ENCODE data around the gene PRPF6. TPM values are rescaled to one million over a fixed set of nuclear protein-coding genes. Genes with fewer than 3 reads are reported as not detected.

PRPF6 gene
- total RNA-seq, 4 donors from 2014 or later, result 39.3 to 68.4 (median 47.7) TPM

- TF ChIP-seq CTCF (IDR thresholded peaks at IDR 0.05 in 4 of 5, conservative IDR thresholded peaks at IDR 0.05 in 1 of 5), result peak in 1 of 5 experiments; percentile 7
- TF ChIP-seq POLR2A (IDR thresholded peaks at IDR 0.05), result peak; percentile 90 to 93
- in situ Hi-C loops (cut with MboI; ENCODE audit: low sequenced_read_pairs in 4 of 4) (no loop called here), intact Hi-C loops (cut with DNase I; ENCODE audit: low total_unique reads) (loop anchor here (5.0 kb wide), 1 partner anchor 106 kb away; the partner anchor contains the start of gene TCEA2)
- Histone ChIP-seq H3K27ac (peak within 1 kb of the TSS; percentile 92 to 98 (median 96)), H3K4me3 (peak within 1 kb of the TSS; percentile 76 to 99 (median 86)), H3K36me3 (peaks cover 0 to 8% of the 10 kb centered on the region in 2 donors), H3K9me3 (no peaks in the 10 kb centered on the region), H3K27me3 (no peaks in the 10 kb centered on the region), H3K4me1 (peaks cover 34 to 59% of the 10 kb centered on the region in 2 donors)
- ATAC-seq (peak; percentile 72), DNase-seq (peak; percentile 85 to 91)
These were observed 24.9 kb upstream of the PRPF6 start, which contains the start of gene UCKL1 for GRCh38 chr20:63955827-63956663. UCKL1 (minus strand) TSS chr20:63956416; CDS start chr20:63956372, 44 bp downstream.

- TF ChIP-seq CTCF (IDR thresholded peaks at IDR 0.05 in 4 of 5, conservative IDR thresholded peaks at IDR 0.05 in 1 of 5), result no peak
- TF ChIP-seq POLR2A (IDR thresholded peaks at IDR 0.05), result no peak
- peaks cover 28 to 53% of the 10 kb centered on the region in 2 donors for H3K4me1 ChIP-seq
- H3K36me3 ChIP-seq, result peaks cover 0 to 13% of the 10 kb centered on the region in 2 donors
- in situ Hi-C loops (cut with MboI; ENCODE audit: low sequenced_read_pairs in 4 of 4), result no loop called here
- ATAC-seq, result peak in 1 of 2 donors; percentile 12
- no peak for DNase-seq
- H3K27ac ChIP-seq, result peak overlapping the region; percentile 81 to 98 (median 87)
- H3K9me3 ChIP-seq, result no peaks in the 10 kb centered on the region
- peak overlapping the region; percentile 70 to 99 (median 74) for H3K4me3 ChIP-seq
- H3K27me3 ChIP-seq, result no peaks in the 10 kb centered on the region
- intact Hi-C loops (cut with DNase I; ENCODE audit: low total_unique reads), result loop anchor here (5.0 kb wide), 1 partner anchor 106 kb away; the partner anchor contains the start of gene TCEA2
These were observed 24.3 kb upstream of the PRPF6 start for GRCh38 chr20:63956664-63957003.

- intact Hi-C loops (cut with DNase I; ENCODE audit: low total_unique reads), result loop anchor here (5.0 kb wide), 1 partner anchor 105 kb away; the partner anchor contains the start of gene TCEA2
- peak; percentile 72 to 75 for DNase-seq
- TF ChIP-seq CTCF (IDR thresholded peaks at IDR 0.05 in 4 of 5, conservative IDR thresholded peaks at IDR 0.05 in 1 of 5) (no peak), POLR2A (IDR thresholded peaks at IDR 0.05) (peak; percentile 74 to 88)
These were observed 23.8 kb upstream of the PRPF6 start for GRCh38 chr20:63957004-63957689.

GRCh38 chr20:63957690-63958441, 23.1 kb upstream of the PRPF6 start:
- in situ Hi-C loops (cut with MboI; ENCODE audit: low sequenced_read_pairs in 4 of 4), result no loop called here
- H3K27ac ChIP-seq, result peak overlapping the region; percentile 81 to 98 (median 87)
- H3K9me3 ChIP-seq, result no peaks in the 10 kb centered on the region
- ATAC-seq (no peak), DNase-seq (no peak)
- H3K4me3 ChIP-seq, result peak overlapping the region in 1 of 4 donors; percentile 76
- no peak for TF ChIP-seq POLR2A (IDR thresholded peaks at IDR 0.05)
- no peak for TF ChIP-seq CTCF (IDR thresholded peaks at IDR 0.05 in 4 of 5, conservative IDR thresholded peaks at IDR 0.05 in 1 of 5)
- peaks cover 17 to 41% of the 10 kb centered on the region in 2 donors for H3K4me1 ChIP-seq
- peaks cover 0 to 24% of the 10 kb centered on the region in 2 donors for H3K36me3 ChIP-seq
- intact Hi-C loops (cut with DNase I; ENCODE audit: low total_unique reads), result loop anchor here (5.0 kb wide), 1 partner anchor 104 kb away; the partner anchor contains the start of gene TCEA2
- H3K27me3 ChIP-seq, result no peaks in the 10 kb centered on the region

More at GRCh38 chr20:63957004-63957689, 23.8 kb upstream of the PRPF6 start:
- in situ Hi-C loops (cut with MboI; ENCODE audit: low sequenced_read_pairs in 4 of 4), result no loop called here
- peak overlapping the region; percentile 81 to 98 (median 87) for H3K27ac ChIP-seq
- H3K36me3 ChIP-seq, result peaks cover 0 to 17% of the 10 kb centered on the region in 2 donors
- ATAC-seq, result peak; percentile 35 to 54
- H3K4me1 ChIP-seq, result peaks cover 23 to 48% of the 10 kb centered on the region in 2 donors
- no peaks in the 10 kb centered on the region for H3K9me3 ChIP-seq
- H3K4me3 ChIP-seq, result peak overlapping the region; percentile 70 to 99 (median 74)
- H3K27me3 ChIP-seq, result no peaks in the 10 kb centered on the region

Data from gastrocnemius medialis (tissue), 4 donors.